Smooth muscle cell (in vitro differentiated cells): ENCODE results near the gene SVIP. TPM values are rescaled to one million over a fixed set of nuclear protein-coding genes. Genes with fewer than 3 reads are reported as not detected.
A peak's percentile ranks its signal among the peaks of the same experiment; 100 is the strongest.

Source experiments
- DNase-seq: peaks from one replicate; lab custom pipeline; 2025; ENCODE audit not compliant: unreplicated experiment; lab: John Stamatoyannopoulos, UW
- H2AFZ ChIP-seq: fragments of 200-600 bp; sonication (generic); 2 replicates; pipeline ENCODE4 v1.6.0; 2016; ENCODE audit warnings: antibody characterized with exemption, low read depth, mild to moderate bottlenecking
- H3F3A ChIP-seq: fragments of 200-600 bp; sonication (generic); 2 replicates; pipeline ENCODE4 v1.6.0; 2017; ENCODE audit warnings: antibody characterized with exemption, low read depth
- H3K27ac ChIP-seq: fragments of 200-600 bp; sonication (generic); 2 replicates; pipeline ENCODE4 v1.5.1; 2016; ENCODE audit warnings: low read depth, mild to moderate bottlenecking
- H3K27me3 ChIP-seq: fragments of 200-600 bp; sonication (generic); 2 replicates; pipeline ENCODE4 v1.6.1; 2016; ENCODE audit warnings: low read depth, mild to moderate bottlenecking
- H3K36me3 ChIP-seq: fragments of 200-600 bp; sonication (generic); 2 replicates; pipeline ENCODE4 v1.5.1; 2016; ENCODE audit warnings: low read depth
- H3K4me1 ChIP-seq: fragments of 200-600 bp; sonication (generic); 2 replicates; pipeline ENCODE4 v1.5.1; 2016; ENCODE audit warnings: low read depth
- H3K4me2 ChIP-seq: fragments of 200-600 bp; sonication (generic); 2 replicates; pipeline ENCODE4 v1.6.0; 2016; ENCODE audit warnings: mild to moderate bottlenecking
- H3K4me3 ChIP-seq: fragments of 200-600 bp; sonication (generic); 2 replicates; pipeline ENCODE4 v1.5.1; 2016; ENCODE audit warnings: mild to moderate bottlenecking
- H3K79me2 ChIP-seq: fragments of 200-600 bp; sonication (generic); 2 replicates; pipeline ENCODE4 v1.6.0; 2016; ENCODE audit warnings: low read depth, mild to moderate bottlenecking
- H3K9ac ChIP-seq: fragments of 200-600 bp; sonication (generic); 2 replicates; pipeline ENCODE4 v1.6.0; 2016; ENCODE audit warnings: low read depth
- H3K9me3 ChIP-seq: fragments of 200-600 bp; sonication (generic); replicated peaks from 2 replicates; pipeline ENCODE4 v1.5.1; 2016; ENCODE audit warnings: low read depth
- H4K20me1 ChIP-seq: fragments of 200-600 bp; sonication (generic); 2 replicates; pipeline ENCODE4 v1.6.0; 2016; ENCODE audit warnings: low read depth
- CTCF ChIP-seq: fragments of 200-600 bp; sonication (generic); IDR thresholded peaks from 2 replicates; pipeline ENCODE4 v1.5.1; 2017; ENCODE audit warnings: borderline replicate concordance, mild to moderate bottlenecking, antibody characterized with exemption; ENCODE audit not compliant: insufficient read depth, poor library complexity, severe bottlenecking
- WGBS: methylation state at CpG from one replicate; pipeline ENCODE4 v1.1.7; 2016; ENCODE audit warnings: low lambda C conversion rate; 5-methylcytosine and 5-hydroxymethylcytosine counted together
- polyA plus RNA-seq: library from polyadenylated mRNA; unstranded; fragments of >200 nt; fragmentation: Nextera tagmentation; extraction: Ambion mirVana; gene quantifications from 2 replicates; pipeline ENCODE4 v1.2.1, GENCODE V29; 2016
- total RNA-seq: library from RNA; depleted of rRNA; stranded (reverse); fragments of >200 nt; gene quantifications from 2 replicates; pipeline ENCODE4 v1.2.3, GENCODE V29; 2014

SVIP gene
- total and polyA plus RNA-seq, 2 experiments from 2014 or later: 1.1 to 1.3 TPM

DNA sequence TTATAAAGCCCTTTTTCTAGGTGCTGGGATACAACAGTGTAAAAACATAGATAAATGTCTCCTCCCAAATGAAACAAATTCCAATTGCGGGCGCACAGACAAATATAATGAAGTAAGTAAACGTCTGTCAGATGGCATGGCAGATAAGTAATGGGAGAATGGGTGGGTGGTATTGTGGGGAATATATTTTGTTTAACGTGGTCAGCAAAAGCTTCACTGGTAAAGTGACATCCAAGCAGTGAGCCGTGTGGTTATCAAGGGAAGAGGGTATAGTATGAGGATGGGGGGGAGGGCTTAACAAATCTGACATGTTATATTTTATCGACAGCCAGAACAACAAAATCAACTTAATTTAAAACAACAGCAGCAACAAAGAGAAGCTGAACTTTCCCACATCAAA lies 1.2 kb downstream of the SVIP start:
- Histone ChIP-seq H4K20me1 (no peaks in the 10 kb centered on the region), H3K9ac (no peak overlapping the region), H2AFZ (no peak overlapping the region), H3K4me3 (peak overlapping the region; percentile 67), H3K4me2 (no peak overlapping the region), H3K9me3 (no peaks in the 10 kb centered on the region), H3K27ac (no peak overlapping the region), H3K27me3 (no peaks in the 10 kb centered on the region), H3K79me2 (no peaks in the 10 kb centered on the region), H3K4me1 (peaks cover 6% of the 10 kb centered on the region), H3F3A (no peaks in the 10 kb centered on the region), H3K36me3 (no peaks in the 10 kb centered on the region)
- no peak for DNase-seq
- TF ChIP-seq CTCF: no peak
- 81% methylated on average over 6 of the region's 6 CpGs for WGBS

GRCh38 chr11:22822203-22822602 lies 7.4 kb downstream of the SVIP start:
- Histone ChIP-seq H3K36me3 (no peaks in the 10 kb centered on the region), H3F3A (no peaks in the 10 kb centered on the region), H3K4me2 (no peak overlapping the region), H2AFZ (no peak overlapping the region), H3K4me3 (no peak overlapping the region), H3K27me3 (no peaks in the 10 kb centered on the region), H3K9ac (no peak overlapping the region), H3K79me2 (no peaks in the 10 kb centered on the region), H3K4me1 (no peaks in the 10 kb centered on the region), H4K20me1 (no peaks in the 10 kb centered on the region), H3K9me3 (no peaks in the 10 kb centered on the region), H3K27ac (no peak overlapping the region)
- TF ChIP-seq CTCF: no peak
- no peak for DNase-seq
- WGBS: 95% methylated on average over 2 of the region's 2 CpGs

DNA sequence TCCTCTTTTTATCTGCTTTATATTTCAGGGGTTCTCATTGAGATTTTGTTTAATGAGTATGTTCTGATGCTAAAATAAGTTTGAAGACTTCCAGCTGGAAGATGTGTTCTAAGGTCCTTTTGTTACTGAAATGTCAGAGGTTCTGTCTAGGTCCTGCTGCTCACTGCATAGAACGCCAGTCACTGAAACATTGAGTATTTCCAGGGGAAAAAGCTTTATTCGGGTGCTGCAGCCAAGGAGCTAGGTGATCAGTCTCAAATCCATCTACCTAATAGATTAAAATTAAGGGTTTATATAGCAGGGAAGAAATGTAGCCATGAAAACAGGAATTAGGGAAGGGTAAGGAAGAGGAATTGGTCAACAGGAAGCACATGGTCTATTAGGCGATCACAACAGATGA lies 19.7 kb downstream of the SVIP start:
- TF ChIP-seq CTCF: no peak
- WGBS: 89% methylated on average over 3 of the region's 3 CpGs
- no peaks in the 10 kb centered on the region for H4K20me1 ChIP-seq

GRCh38 chr11:22808571-22809197 lies 20.9 kb downstream of the SVIP start:
- 90% methylated on average over 3 of the region's 3 CpGs for WGBS

More for the DNA sequence above, 19.7 kb downstream of the SVIP start:
- H3K36me3 ChIP-seq: no peaks in the 10 kb centered on the region
- DNase-seq: no peak
- no peaks in the 10 kb centered on the region for H3K79me2 ChIP-seq
- H2AFZ ChIP-seq: no peak overlapping the region
- no peak overlapping the region for H3K4me2 ChIP-seq
- no peak overlapping the region for H3K9ac ChIP-seq
- no peaks in the 10 kb centered on the region for H3K9me3 ChIP-seq
- H3K27ac ChIP-seq: no peak overlapping the region
- no peak overlapping the region for H3K4me3 ChIP-seq
- no peaks in the 10 kb centered on the region for H3F3A ChIP-seq
- H3K27me3 ChIP-seq: no peaks in the 10 kb centered on the region
- H3K4me1 ChIP-seq: no peaks in the 10 kb centered on the region

More at GRCh38 chr11:22808571-22809197, 20.9 kb downstream of the SVIP start:
- H3K9ac ChIP-seq: no peak overlapping the region
- no peaks in the 10 kb centered on the region for H4K20me1 ChIP-seq
- no peak overlapping the region for H3K4me2 ChIP-seq
- no peak for DNase-seq
- H3K27me3 ChIP-seq: no peaks in the 10 kb centered on the region
- H3K4me1 ChIP-seq: no peaks in the 10 kb centered on the region
- H3K27ac ChIP-seq: no peak overlapping the region
- H3K9me3 ChIP-seq: no peaks in the 10 kb centered on the region
- H3F3A ChIP-seq: no peaks in the 10 kb centered on the region
- H3K4me3 ChIP-seq: no peak overlapping the region
- H3K36me3 ChIP-seq: no peaks in the 10 kb centered on the region
- TF ChIP-seq CTCF: no peak
- no peak overlapping the region for H2AFZ ChIP-seq
- H3K79me2 ChIP-seq: no peaks in the 10 kb centered on the region
